H9 (cell line): ENCODE results near the gene AEN. TPM values are rescaled to one million over a fixed set of nuclear protein-coding genes. Genes with fewer than 3 reads are reported as not detected.

Experiments used
- DNase-seq: peaks from one replicate; pipeline ENCODE4 v3.0.0-alpha.2; 2017
- H2AFZ ChIP-seq: one replicate; pipeline ENCODE4 v1.6.1; 2013; ENCODE audit warnings: mild to moderate bottlenecking, low read length, control low read depth, moderate library complexity
- H2AK5ac ChIP-seq: 2 replicates; pipeline ENCODE4 v1.6.1; 2013; ENCODE audit warnings: low read length, control low read depth, mixed read lengths; ENCODE audit not compliant: insufficient read length
- H2BK120ac ChIP-seq: one replicate; pipeline ENCODE4 v1.6.1; 2013; ENCODE audit warnings: low read depth, mild to moderate bottlenecking, low read length, control low read depth, inconsistent platforms; ENCODE audit not compliant: poor library complexity, severe bottlenecking
- H2BK12ac ChIP-seq: 2 replicates; pipeline ENCODE4 v1.6.1; 2013; ENCODE audit warnings: low read length, control low read depth, mixed read lengths, low read depth; ENCODE audit not compliant: insufficient read length
- H2BK15ac ChIP-seq: 2 replicates; pipeline ENCODE4 v1.6.1; 2013; ENCODE audit warnings: low read depth, low read length, control low read depth
- H2BK20ac ChIP-seq: one replicate; pipeline ENCODE4 v1.6.1; 2013; ENCODE audit warnings: low read depth, mild to moderate bottlenecking, low read length, control low read depth, inconsistent platforms; ENCODE audit not compliant: poor library complexity, severe bottlenecking
- H2BK5ac ChIP-seq: 2 replicates; pipeline ENCODE4 v1.6.1; 2013; ENCODE audit warnings: low read length, control low read depth, mixed read lengths; ENCODE audit not compliant: insufficient read length
- H3K14ac ChIP-seq: 2 replicates; pipeline ENCODE4 v1.6.1; 2013; ENCODE audit warnings: low read length, control low read depth; ENCODE audit not compliant: insufficient read depth
- H3K18ac ChIP-seq: 2 replicates; pipeline ENCODE4 v1.6.1; 2013; ENCODE audit warnings: low read depth, mild to moderate bottlenecking, mixed read lengths, low read length, control low read depth; ENCODE audit not compliant: insufficient read length
- H3K23ac ChIP-seq: 2 replicates; pipeline ENCODE4 v1.6.1; 2013; ENCODE audit warnings: low read length, control low read depth, mixed read lengths, low read depth; ENCODE audit not compliant: insufficient read length
- H3K23me2 ChIP-seq: 2 replicates; pipeline ENCODE4 v1.6.1; 2013; ENCODE audit warnings: low read depth, mild to moderate bottlenecking, mixed read lengths, low read length, control low read depth; ENCODE audit not compliant: insufficient read length, poor library complexity, severe bottlenecking
- H3K27ac ChIP-seq: 2 replicates; pipeline ENCODE4 v1.5.1; 2013; ENCODE audit warnings: low read length, control low read depth, mixed read lengths, low read depth; ENCODE audit not compliant: insufficient read length
- H3K27me3 ChIP-seq: 2 replicates; pipeline ENCODE4 v1.6.1; 2013; ENCODE audit warnings: low read length, control low read depth, inconsistent platforms; ENCODE audit not compliant: insufficient read depth
- H3K4ac ChIP-seq: 2 replicates; pipeline ENCODE4 v1.6.1; 2013; ENCODE audit warnings: low read depth, mild to moderate bottlenecking, control low read depth, inconsistent platforms, low read length, moderate library complexity
- H3K4me1 ChIP-seq: 2 replicates; pipeline ENCODE4 v1.6.1; 2013; ENCODE audit warnings: low read length, control low read depth, inconsistent platforms; ENCODE audit not compliant: insufficient read depth
- H3K4me2 ChIP-seq: 2 replicates; pipeline ENCODE4 v1.6.1; 2013; ENCODE audit warnings: low read length, control low read depth, mixed read lengths; ENCODE audit not compliant: insufficient read length, insufficient read depth
- H3K56ac ChIP-seq: 2 replicates; pipeline ENCODE4 v1.6.1; 2013; ENCODE audit warnings: low read depth, mild to moderate bottlenecking, mixed read lengths, low read length, control low read depth; ENCODE audit not compliant: insufficient read length
- H3K79me1 ChIP-seq: 2 replicates; pipeline ENCODE4 v1.6.1; 2013; ENCODE audit warnings: low read depth, mild to moderate bottlenecking, moderate library complexity, low read length, control low read depth, inconsistent platforms; ENCODE audit not compliant: insufficient read depth, poor library complexity, severe bottlenecking
- H3K79me2 ChIP-seq: 2 replicates; pipeline ENCODE4 v1.6.1; 2013; ENCODE audit warnings: low read length, control low read depth, inconsistent platforms; ENCODE audit not compliant: insufficient read depth
- H3K9ac ChIP-seq: 2 replicates; pipeline ENCODE4 v1.6.1; 2013; ENCODE audit warnings: low read length, control low read depth, mixed read lengths; ENCODE audit not compliant: insufficient read length; ENCODE audit errors: extremely low read depth
- H3K9me3 ChIP-seq: one replicate; pipeline ENCODE4 v1.6.1; 2013; ENCODE audit warnings: low read depth, low read length, inconsistent platforms; ENCODE audit not compliant: control insufficient read depth
- H3T11ph ChIP-seq: one replicate; pipeline ENCODE4 v1.6.1; 2013; ENCODE audit warnings: mild to moderate bottlenecking, low read length, control low read depth, inconsistent platforms
- H4K20me1 ChIP-seq: one replicate; pipeline ENCODE4 v1.6.1; 2013; ENCODE audit not compliant: control insufficient read depth, insufficient read length, insufficient read depth
- H4K5ac ChIP-seq: 2 replicates; pipeline ENCODE4 v1.6.1; 2013; ENCODE audit warnings: low read depth, mild to moderate bottlenecking, mixed read lengths, low read length, control low read depth; ENCODE audit not compliant: insufficient read length
- H4K8ac ChIP-seq: replicated peaks from 2 replicates; pipeline ENCODE4 v1.6.1; 2013; ENCODE audit warnings: low read length, control low read depth, mixed read lengths, low read depth; ENCODE audit not compliant: insufficient read length
- H4K91ac ChIP-seq: 2 replicates; pipeline ENCODE4 v1.6.1; 2013; ENCODE audit warnings: low read depth, mild to moderate bottlenecking, moderate library complexity, mixed read lengths, low read length, control low read depth; ENCODE audit not compliant: insufficient read length
- H3K27ac Mint-ChIP-seq, 3 experiments: 2 replicates in 2 of 3; 3 replicates in 1 of 3; pipeline ENCODE4 v1.8.0; 2020 to 2021; ENCODE audit warnings: mixed read lengths in 3 of 3, mild to moderate bottlenecking in 1 of 3, moderate library complexity in 1 of 3
- H3K27me3 Mint-ChIP-seq: 2 replicates; pipeline ENCODE4 v1.8.0; 2021; ENCODE audit warnings: low read depth, mild to moderate bottlenecking, moderate library complexity, mixed read lengths
- H3K36me3 Mint-ChIP-seq, 3 experiments: 2 replicates in 2 of 3; 3 replicates in 1 of 3; pipeline ENCODE4 v1.8.0; 2020 to 2021; ENCODE audit warnings: low read depth in 3 of 3, mixed read lengths in 3 of 3; ENCODE audit not compliant: insufficient read depth in 1 of 3
- H3K4me1 Mint-ChIP-seq, 2 experiments: 2 replicates each; pipeline ENCODE4 v1.8.0; 2020; ENCODE audit warnings: mixed read lengths in 2 of 2
- H3K4me3 Mint-ChIP-seq, 2 experiments: 2 replicates in 1 of 2; 3 replicates in 1 of 2; pipeline ENCODE4 v1.8.0; 2020 to 2021; ENCODE audit warnings: mild to moderate bottlenecking in 2 of 2, mixed read lengths in 2 of 2, moderate library complexity in 1 of 2
- H3K9me3 Mint-ChIP-seq, 2 experiments: 2 replicates in 1 of 2; 3 replicates in 1 of 2; pipeline ENCODE4 v1.8.0; 2020; ENCODE audit warnings: mild to moderate bottlenecking in 2 of 2, mixed read lengths in 2 of 2, moderate library complexity in 1 of 2
- WGBS: extraction: QIAGEN DNeasy Blood & Tissue Kit; methylation state at CpG from one replicate; pipeline ENCODE4 v1.1.7; 2013; ENCODE audit warnings: missing lambda C conversion rate, low lambda C conversion rate, mixed read lengths; ENCODE audit not compliant: insufficient read length; ENCODE audit errors: extremely low coverage; 5-methylcytosine and 5-hydroxymethylcytosine counted together
- total RNA-seq: library from RNA; stranded (reverse); gene quantifications from 2 replicates; pipeline ENCODE4 v1.2.1, GENCODE V29; 2021
- TF ChIP-seq, protein P1 (sequence below): fragments of 200-600 bp; sonication (generic); conservative IDR thresholded peaks from 3 replicates; pipeline ENCODE4 v1.8.0; 2021; ENCODE audit warnings: antibody characterized with exemption, mild to moderate bottlenecking

AEN gene
- total RNA-seq, 1 experiment from 2014 or later: 132 TPM

DNA sequence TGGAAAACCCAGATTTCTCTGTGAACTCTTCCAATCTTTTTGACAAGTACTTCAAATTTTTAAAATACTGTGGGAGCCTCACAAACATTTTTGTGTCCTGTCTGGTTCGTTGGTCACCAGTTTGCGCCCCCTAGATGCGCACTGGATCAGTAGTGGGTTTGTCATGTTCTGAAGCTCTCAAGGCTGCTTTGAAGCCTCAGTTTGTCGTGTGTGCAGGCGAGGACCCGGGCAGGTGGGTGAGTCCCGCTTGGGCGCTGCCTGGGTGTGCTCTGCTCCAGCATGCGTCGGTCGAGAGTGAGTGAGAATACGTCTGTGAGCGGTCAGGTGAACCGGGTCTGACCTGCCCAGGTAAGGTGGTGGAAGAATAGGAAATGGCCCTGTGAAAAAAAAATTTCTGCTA is 17.3 kb upstream of the AEN start:
- no peak overlapping the region for H4K8ac ChIP-seq
- H2BK15ac ChIP-seq: no peak overlapping the region
- no peak overlapping the region; the same call in 1 of the 2 replicates for H3K14ac ChIP-seq
- H2BK120ac ChIP-seq: no peak overlapping the region
- no peaks in the 10 kb centered on the region for H3K4me1 ChIP-seq
- peaks cover 24% of the 10 kb centered on the region; the same call in 1 of the 2 replicates for H3K27me3 ChIP-seq
- H4K20me1 ChIP-seq: no peaks in the 10 kb centered on the region
- no peak overlapping the region for H3K56ac ChIP-seq
- H3K4me2 ChIP-seq: peak overlapping the region; percentile 42
- H3K23me2 ChIP-seq: peaks cover 21% of the 10 kb centered on the region
- H3K9me3 ChIP-seq: no peaks in the 10 kb centered on the region
- DNase-seq: no peak
- no CpG with 5 or more reads among the region's 14 CpGs for WGBS
- no peak overlapping the region for H2BK20ac ChIP-seq
- Mint-ChIP-seq H3K27ac (no peak overlapping the region), H3K27me3 (peaks cover 77% of the 10 kb centered on the region), H3K4me3 (peak overlapping the region; percentile 66 to 80), H3K4me1 (peaks cover 40 to 42% of the 10 kb centered on the region in 2 experiments), H3K9me3 (no peaks in the 10 kb centered on the region; a peak in 2 of 5 replicates), H3K36me3 (no peaks in the 10 kb centered on the region; a peak in 1 of 7 replicates)
- no peak overlapping the region for H3T11ph ChIP-seq
- H3K9ac ChIP-seq: no peak overlapping the region
- no peak overlapping the region for H2BK12ac ChIP-seq
- H3K4ac ChIP-seq: no peak overlapping the region
- H3K79me1 ChIP-seq: no peaks in the 10 kb centered on the region
- TF ChIP-seq, protein P1, sequence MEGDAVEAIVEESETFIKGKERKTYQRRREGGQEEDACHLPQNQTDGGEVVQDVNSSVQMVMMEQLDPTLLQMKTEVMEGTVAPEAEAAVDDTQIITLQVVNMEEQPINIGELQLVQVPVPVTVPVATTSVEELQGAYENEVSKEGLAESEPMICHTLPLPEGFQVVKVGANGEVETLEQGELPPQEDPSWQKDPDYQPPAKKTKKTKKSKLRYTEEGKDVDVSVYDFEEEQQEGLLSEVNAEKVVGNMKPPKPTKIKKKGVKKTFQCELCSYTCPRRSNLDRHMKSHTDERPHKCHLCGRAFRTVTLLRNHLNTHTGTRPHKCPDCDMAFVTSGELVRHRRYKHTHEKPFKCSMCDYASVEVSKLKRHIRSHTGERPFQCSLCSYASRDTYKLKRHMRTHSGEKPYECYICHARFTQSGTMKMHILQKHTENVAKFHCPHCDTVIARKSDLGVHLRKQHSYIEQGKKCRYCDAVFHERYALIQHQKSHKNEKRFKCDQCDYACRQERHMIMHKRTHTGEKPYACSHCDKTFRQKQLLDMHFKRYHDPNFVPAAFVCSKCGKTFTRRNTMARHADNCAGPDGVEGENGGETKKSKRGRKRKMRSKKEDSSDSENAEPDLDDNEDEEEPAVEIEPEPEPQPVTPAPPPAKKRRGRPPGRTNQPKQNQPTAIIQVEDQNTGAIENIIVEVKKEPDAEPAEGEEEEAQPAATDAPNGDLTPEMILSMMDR: peak; percentile 42
- no peak overlapping the region for H4K5ac ChIP-seq
- no peak overlapping the region for H4K91ac ChIP-seq
- H3K18ac ChIP-seq: no peak overlapping the region
- H3K23ac ChIP-seq: no peak overlapping the region
- H3K79me2 ChIP-seq: no peaks in the 10 kb centered on the region
- H3K27ac ChIP-seq: no peak overlapping the region
- H2AFZ ChIP-seq: no peak overlapping the region
- no peak overlapping the region for H2AK5ac ChIP-seq
- no peak overlapping the region for H2BK5ac ChIP-seq
